HG02571 (cell line): ENCODE measurements around the gene SNX9.
A peak's percentile ranks its signal among the peaks of the same experiment; 100 is the strongest.
"Not testable (repeated sequence)": the region's sequence is repeated elsewhere in the genome, so short reads cannot be mapped to it uniquely, and the experiment has no call there.

Experiments used
- ATAC-seq: cut with Tn5 transposase; IDR thresholded peaks from one replicate; pipeline ENCODE4 v1.9.1; 2021; ENCODE audit warnings: mild to moderate bottlenecking, moderate library complexity; ENCODE audit not compliant: unreplicated experiment

The SNX9 gene

DNA sequence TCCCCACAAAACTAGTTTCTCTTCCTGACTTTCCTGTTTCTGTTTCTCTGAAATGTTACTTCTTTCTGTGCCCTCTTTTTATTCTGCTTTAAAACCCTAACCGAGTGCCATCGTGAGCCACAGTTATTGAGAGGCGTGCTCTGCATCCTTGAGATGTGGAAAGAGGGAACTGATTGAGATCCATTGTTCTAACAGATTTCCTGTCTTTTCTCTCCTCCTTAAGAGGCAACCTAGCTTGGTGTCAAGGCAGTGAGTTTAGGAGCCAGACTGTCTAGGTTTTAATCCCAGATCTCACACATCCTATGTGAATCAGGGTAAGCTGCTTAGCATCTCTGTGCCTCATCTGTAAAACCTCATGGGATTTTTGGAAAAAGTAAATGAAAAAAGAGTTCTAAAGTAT is 57.5 kb downstream of the SNX9 start:
- ATAC-seq, result no peak

DNA sequence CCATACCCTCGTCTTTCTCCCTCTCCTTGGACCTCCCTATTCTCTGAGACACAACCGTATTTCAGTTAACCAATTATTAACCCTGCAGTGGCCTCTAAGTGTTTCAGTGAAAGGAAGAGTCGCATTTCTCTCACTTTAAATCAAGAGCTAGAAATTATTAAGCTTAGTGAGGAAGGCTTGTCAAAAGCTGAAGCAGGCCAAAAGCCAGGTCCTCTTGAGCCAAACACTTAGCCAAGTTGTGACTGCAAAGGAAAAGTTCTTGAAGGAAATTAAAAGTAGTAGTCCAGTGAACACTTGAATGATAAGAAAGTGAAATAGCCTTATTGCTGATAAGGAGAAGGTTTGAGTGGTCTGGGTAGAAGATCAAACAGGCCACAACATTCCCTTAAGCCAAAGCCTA is 58.3 kb downstream of the SNX9 start:
- no peak for ATAC-seq

DNA sequence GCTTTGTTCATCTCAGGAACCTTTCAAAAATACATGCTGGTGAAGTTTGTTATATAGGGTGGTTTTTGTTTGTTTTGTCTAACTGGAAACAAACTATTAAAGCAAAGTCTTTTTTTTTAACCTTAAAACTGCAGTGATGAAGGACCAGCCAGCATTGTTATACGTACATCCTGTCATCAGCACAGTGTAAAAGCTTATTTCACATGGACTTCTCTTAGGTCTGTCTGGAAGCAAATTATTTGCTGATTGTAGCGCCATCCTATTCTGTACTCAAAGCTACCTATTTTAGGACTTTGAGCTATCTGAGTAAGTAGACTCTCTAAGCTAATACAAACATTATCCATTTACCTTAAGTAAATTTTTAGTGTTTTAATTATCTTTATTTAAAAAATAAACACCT is 61.7 kb downstream of the SNX9 start:
- no peak for ATAC-seq

DNA sequence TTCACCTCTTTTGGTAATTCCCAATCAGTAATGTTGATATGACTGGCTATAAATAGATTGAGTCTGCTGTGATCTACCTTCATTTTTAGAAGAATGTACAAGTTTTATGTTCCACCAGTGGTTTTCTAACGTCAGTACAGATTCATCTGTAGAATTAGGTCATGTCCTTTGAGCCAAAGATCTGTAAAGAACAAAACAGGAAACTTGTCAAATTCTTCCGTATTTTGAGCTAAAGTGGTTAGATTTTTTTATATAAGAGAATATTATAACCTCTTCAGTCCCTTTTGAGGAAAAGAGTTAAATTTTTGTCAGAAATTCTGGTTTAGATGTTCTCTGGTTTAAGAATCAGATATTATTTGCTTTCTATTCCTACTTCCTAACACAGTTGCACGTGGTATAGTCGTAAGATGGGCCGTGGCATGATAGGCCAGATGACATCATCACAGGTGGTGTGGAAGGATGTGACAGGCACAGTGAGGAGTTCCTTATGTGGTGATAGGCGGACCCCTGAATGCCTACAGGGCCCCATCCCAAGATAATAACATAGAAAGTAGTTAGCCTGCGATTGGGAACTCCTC is 62.3 kb downstream of the SNX9 start:
- no peak for ATAC-seq

DNA sequence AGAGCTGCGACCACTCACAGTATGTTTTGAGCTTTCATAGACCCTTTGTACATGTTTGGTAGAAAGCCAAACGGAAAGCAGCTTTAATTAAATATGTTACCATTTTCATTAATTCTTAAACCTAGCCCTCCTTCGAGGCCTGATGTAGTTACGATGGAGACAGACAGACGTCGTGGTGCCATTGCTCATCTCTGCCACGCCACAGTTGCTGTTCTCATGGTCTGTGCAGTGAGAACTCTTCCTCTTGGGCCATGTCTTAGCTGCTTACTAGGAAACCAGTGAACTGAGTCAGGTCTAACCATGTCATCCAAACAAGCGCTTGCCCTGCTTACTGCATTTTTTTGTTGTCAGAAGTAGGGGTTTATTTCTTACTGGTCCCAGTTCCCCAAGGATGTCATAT is 62.8 kb downstream of the SNX9 start:
- no peak for ATAC-seq

DNA sequence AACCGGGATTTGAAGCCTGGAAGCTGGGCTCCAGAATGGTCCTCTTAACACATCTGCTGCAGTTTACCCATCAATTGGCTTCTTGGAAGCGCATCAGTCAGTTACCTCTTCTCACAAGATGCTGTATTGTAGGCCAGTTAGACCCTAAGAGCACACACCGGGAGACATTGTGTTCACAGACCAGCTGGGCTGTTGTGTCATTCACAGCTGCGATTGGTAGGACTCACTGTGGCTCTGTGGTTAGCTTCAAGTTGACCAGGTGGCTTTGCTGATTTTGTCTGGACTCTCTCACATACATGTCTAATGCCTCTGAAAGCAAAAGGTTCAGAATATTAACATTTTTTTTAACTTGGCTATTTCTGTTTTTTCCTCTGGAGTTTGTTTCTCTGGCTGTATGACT is 64.8 kb downstream of the SNX9 start:
- ATAC-seq, result no peak

DNA sequence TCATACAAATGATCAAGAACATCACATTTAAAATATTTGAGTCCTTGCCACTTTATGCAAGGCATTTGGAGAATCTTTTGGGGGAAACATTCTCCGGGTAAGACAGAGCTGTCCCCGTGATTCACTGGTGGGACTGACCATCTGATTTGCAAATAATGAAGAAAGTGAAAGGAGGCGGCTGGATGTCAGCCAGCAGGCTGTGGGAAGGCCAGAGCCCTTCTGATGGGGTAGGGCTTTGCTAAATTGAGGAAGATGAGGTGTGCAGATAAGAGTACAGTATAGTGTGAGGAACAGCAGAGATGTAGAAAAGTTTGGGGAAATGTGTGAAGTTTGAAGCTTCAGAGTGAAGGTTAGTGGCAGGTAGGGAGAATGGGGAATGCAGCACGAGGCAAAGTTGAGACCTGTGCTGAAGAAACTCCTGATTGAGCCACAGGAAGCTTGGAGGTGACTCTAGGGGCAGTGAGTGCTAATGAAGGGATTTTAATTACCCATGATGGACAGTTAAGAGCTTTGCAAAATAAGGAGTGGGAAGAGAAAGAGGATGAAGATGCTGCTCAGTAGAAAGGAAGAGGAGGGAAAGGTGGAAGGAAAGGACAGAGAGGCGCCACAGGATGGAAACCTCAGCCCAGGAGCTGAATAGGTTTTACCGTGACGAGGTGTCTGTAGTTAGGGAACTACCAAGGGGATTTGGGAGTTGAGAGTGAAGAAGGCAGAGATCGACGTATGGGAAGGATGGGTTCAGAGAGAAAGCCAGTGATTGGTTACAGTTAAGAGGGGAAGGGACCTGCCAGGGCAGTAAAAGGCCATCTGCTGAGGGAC is 68.7 kb downstream of the SNX9 start:
- ATAC-seq, result no peak

DNA sequence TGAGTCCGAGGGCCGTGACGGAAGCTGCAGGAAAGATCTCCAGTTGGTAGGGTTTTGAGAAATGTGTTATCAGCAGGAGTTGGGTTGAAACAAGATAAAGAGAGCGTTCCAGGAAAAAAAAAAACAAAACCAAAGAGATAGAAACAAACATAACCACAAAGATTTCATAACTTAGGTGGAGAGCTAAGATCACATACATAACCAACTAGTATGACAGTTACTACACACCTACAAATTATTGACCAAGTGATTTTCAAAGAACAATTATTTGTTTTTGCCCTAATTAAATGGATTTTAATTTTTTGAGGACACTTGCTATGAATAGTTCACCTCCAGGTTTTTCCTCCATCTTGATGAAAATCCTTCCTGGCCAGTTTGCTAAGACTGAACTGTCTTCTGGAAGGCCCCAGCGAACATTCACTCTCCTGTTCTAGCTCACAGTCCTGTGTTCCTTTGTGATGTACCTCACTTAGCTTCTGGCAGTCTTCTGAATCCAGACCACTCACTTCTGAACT is 69.4 kb downstream of the SNX9 start:
- no peak for ATAC-seq

DNA sequence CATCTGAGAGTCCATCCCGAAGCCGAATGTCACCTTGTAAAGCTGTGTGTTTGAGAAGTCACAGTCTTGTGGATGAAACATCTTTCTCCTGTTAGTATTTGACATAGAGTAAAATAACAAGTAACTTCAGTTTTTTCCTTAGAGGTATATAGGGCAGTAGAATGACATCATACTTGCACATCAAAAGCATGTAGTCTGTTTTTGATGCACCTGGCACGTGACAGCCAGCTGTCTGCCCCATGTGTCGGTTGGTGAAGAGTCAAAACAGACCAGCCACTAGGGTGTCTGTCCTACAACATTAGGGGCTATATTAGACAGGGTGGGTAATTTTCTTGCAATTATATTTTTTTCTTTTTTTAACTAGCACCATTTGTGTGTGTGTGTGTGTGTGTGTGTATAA is 70.2 kb downstream of the SNX9 start:
- no peak for ATAC-seq

DNA sequence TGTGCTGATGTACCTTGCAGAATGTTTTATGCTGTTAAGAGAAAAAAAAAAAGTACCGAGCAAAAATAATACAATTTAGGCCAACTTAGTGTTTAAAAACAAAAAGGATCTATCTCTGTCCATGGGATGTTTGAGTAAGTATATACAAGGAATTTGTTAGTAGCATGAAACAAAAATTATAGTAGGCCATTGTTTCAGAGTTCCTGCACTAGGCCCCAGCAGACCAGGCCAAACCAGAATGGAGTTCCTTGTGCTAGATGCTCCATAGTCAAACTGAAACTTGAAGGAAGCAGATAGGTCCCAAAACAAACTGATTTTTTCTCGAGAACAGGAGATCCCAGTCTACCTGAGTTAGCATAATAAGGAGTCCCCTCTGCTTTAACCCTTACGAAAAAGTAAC is 72.5 kb downstream of the SNX9 start:
- no peak for ATAC-seq

DNA sequence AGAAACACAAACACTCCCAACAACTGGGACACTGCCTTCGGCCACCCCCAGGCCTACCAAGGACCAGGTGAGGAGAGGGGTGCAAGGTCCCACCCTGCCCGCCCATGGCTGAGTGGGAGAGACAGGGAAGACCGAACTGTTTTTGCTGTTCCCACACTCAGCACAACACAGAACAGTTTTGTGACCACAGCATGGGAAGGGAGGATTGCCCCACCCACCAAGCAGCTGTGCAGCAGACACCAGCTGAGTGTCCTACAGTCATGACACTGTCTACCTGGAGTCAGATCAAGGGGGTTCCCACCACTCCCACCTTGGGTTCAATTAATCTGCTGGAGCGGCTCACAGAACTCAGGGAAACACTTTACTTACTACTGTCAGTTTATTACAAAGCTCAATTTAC is 73.9 kb downstream of the SNX9 start:
- no peak for ATAC-seq

DNA sequence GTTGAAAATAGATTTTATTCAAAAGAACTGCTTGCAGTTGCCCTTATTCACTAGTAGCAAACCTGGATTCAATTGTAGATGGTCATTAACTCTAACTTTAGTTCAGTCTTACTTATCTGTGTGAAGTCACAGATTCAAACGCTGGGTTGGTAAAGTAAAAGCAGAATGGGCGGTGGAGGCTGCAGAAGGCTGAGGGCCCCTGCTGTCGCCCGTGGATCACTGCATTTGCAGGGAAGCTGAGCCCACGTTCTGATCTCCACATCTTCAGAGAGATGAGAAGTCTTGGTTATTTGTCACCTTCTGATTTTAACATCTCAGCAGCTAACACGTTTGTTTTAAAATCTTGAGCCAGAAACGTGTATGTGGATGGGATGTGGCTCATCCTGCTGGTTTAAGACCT is 75.1 kb downstream of the SNX9 start:
- no peak for ATAC-seq

DNA sequence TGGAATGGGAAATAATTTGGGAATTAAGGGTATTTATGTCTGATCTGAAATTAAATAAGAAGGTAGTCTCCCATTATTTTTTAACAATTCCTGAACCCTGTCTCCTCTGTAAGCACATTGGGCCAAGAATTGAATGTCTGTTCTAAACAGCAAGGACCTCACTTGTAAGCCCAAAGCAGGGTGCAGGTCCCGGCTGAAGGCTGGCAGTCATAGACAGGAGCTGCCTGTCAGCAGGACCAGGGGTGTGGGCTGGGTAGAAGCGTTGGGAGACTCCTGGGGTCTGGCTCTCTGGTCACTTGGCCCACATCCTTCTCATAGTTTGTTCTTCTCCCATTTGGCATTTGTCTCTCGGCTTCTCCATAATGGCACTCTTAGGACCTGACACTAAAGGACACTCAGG is 75.6 kb downstream of the SNX9 start:
- ATAC-seq, result no peak

DNA sequence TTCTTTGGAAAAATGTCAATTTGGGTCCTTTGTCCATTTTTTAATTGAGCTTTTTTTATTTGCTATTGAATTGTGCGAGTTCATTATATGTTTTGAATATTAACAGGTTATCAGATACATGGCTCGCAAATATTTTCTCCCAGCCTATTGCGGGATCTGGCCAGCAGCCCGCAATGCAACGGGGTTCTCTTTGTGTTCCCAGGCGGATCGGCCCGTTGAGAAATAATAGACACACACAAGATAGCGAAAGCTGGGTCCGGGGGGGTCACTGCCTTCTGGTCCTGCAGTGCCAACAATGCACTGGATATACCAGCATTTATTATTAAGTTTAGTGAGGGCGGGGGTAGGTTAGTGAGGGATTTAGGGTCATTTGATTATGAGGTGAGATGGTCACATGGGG is 77.2 kb downstream of the SNX9 start:
- ATAC-seq, result not testable (repeated sequence)

DNA sequence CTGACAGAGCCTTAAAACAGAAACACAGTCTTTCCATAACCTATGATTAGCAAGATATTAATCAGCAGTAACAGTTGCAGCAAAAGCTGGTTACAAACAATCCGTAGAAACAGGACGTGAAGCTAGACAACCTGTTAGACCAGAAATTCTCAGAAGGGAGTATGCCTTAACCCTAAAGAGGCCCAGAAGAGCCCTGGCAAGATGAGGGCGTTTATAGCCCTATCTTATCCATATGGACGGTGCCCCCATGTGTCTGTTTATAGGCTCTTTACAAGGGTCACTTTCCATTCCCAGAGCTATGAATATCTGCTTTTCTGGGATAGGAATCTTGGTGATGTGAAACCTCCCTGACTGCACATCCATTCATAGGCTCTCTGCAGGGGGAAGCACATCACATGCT is 77.7 kb downstream of the SNX9 start:
- not testable (repeated sequence) for ATAC-seq

DNA sequence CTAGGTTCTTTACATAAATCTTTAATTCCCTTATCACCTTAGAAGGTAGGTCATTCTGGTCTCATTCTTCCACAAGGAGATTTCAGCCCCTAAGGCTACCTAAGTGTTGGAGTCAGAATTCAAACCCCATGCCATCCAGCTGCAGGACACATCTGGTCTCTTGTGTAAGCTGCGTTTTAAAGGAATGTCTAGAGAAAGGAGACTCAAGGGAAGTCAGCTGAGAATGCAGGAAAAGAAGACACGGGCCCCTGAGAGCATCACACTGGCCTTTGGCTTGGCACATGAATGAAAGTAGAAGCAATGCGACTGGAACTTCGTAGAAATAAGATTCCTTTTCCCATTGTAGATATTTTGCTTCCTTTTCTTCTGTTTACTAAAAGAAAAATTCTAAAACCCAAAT is 82.0 kb downstream of the SNX9 start:
- no peak for ATAC-seq

DNA sequence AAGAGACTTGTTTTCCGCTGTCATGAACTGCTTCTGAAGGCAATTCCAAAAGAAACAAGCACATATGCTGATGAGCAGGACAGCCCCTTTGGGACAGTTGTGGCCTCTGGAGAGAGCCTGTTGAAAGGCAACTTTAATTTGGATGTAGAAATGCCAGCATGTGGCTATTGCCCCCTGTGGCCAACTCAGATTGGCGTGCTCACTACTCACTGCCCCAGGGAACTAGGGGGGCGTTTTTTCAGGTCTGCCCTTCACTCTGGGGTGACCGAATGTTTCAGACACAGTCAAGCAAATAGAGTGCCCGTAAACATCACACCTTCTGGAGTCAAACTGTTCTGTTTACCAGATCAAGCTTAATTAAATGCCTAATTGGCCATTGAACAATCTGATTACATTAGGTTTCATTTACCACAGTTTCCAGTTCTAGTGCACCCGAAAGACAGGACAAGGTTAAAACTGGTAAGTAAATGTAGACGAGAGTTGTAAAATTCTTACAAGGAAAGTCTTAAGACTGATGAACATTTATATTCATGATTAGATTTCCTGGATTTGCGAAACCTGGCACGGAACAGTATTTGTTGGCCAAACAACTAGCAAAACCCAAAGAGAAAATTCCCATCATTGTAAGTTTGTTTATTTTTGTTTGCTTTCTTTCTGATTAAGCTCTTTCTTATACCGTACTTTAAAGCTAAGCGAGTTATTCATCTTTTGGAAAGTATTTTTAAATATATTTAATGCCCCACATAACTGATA is 82.7 kb downstream of the SNX9 start:
- no peak for ATAC-seq

DNA sequence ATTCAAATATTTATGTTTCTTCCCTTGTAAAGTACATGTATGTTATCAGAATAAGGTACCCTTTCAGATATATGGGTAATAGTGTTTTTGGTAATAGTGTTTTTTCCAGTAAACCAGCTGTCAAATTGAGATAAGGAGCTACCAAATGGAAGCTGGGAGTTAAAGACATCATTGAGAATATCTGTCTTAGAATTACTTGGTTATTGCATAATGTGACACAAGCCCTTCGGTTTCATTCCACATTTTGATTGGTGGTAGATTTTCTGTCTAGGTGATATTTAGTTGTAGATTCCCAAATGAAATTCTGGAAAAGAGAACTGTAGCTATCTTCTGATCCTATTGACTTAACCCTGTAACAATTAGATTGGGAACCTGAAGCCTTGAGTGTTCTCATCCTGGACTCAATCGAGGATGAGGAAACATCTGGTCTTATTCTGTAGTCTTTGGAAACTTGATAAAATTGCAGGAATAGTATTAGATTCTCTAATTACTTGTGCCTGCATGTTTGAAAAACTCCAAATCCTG is 83.6 kb downstream of the SNX9 start:
- no peak for ATAC-seq

DNA sequence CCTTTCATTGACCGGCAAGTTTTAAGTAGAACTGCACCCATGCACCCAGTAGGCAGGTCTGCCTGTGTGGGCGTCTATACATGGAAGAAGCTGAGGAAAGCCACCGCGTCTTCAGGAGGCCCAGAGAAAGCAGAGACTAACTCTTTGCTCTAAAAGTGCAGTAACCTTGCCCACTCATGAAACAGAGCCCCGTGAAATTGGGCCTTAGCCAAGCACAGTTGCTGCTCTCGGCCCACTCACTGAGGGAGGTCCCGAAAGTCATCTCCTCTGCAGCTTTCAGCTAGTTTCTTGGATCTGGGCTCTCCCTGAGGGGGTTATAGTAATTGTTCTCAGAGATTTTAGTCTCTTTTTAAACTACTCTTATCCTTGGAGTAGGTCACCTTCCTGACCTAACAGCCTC is 84.6 kb downstream of the SNX9 start:
- ATAC-seq, result no peak

DNA sequence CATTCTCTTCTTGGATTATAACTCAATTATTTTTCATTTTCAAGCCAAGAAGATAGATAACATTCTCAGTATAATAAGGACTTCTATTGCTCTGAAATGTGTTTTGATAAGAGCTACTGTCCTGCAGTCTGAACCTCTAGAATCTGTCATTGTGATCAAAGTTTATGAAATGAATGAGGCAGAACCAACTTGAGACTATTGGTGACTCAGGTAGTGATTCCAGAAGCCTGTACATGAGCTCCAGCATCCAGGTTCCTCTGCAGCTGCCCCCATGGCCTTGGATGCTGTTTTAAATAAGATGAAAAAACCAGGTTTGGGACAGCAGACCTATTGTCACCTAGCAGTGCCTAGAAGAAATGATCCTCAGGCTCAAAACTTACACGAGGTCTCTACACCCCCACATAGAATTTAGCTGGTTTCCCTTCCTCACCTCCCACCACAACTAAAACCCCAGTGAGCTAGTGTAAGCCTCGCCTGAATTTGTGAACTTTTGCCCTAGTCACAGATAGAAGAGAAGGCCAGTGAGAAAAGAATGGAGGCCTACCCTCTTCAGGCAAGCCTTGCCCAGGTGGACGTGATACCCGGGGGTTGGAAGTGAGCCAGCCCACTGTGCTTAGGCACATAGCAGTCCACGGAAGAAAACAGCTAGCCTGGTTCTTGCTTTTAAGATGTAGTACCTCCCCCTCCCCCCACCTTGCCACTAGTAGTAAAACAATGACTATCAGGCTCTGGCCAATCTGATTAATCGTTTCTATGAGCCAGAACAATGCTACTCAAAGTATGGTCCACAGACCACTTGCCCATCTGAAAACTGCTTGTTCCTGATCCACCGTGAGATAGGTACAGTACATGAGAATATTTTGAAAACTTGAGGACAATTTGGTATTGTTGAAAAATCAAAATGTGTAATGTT is 85.6 kb downstream of the SNX9 start:
- peak; percentile 67 for ATAC-seq

DNA sequence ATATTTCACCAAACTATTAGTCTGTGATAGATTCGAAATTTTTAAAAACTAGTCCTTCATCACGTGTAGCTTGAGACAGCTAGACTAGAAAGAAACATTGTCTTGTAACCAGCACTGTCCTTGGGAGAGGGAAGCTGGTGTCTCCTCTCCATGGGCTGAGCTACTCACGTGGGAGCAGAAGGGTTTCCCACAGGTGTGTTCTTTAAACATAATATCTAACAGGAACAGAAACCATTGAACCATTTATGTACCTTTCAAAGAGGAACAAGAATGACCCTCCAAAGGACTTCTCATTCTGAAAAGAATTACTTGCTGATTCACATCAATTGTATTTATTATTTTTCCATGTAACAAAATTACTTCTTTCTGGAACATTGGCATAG is 86.2 kb downstream of the SNX9 start:
- ATAC-seq, result peak; percentile 44
